Activated CD4-positive, alpha-beta T cell treated with anti-CD3 and anti-CD28 coated beads, Interleukin-2, Interleukin-4, amounts not matched to agents 100 ng/mL and 50 ng/mL, durations not matched to agents 16 hours and 8 hours (primary cell): ENCODE results near the gene SPC24.
"Not testable (repeated sequence)": the region's sequence is repeated elsewhere in the genome, so short reads cannot be mapped to it uniquely, and the experiment has no call there.

Experiments
- DNase-seq: peaks from one replicate; pipeline ENCODE4 v3.0.0-alpha.2; 2020; ENCODE audit warnings: low spot score

SPC24 gene

GRCh38 chr19:11164879-11165406, 9.4 kb upstream of the SPC24 start:
- no peak for DNase-seq

GRCh38 chr19:11164296-11164695, 8.7 kb upstream of the SPC24 start:
- DNase-seq = no peak

- DNase-seq = not testable (repeated sequence)
These were observed 4.8 kb upstream of the SPC24 start for GRCh38 chr19:11160440-11160768.

GRCh38 chr19:11159598-11160439, 4.2 kb upstream of the SPC24 start:
- DNase-seq = no peak

- DNase-seq = no peak
These were observed 917 bp downstream of the SPC24 start for GRCh38 chr19:11154683-11155047.

GRCh38 chr19:11152318-11153062, 3.1 kb downstream of the SPC24 start:
- no peak for DNase-seq

- DNase-seq = no peak
These were observed 4.4 kb downstream of the SPC24 start for GRCh38 chr19:11151181-11151580.

GRCh38 chr19:11148001-11148400, 7.6 kb downstream of the SPC24 start:
- DNase-seq = no peak

- no peak for DNase-seq
These were observed 10.1 kb downstream of the SPC24 start for GRCh38 chr19:11145536-11145924.

GRCh38 chr19:11142528-11143171, 12.9 kb downstream of the SPC24 start:
- DNase-seq = no peak

- no peak for DNase-seq
These were observed 13.6 kb downstream of the SPC24 start for GRCh38 chr19:11141937-11142527.

- DNase-seq = no peak
These were observed 14.7 kb downstream of the SPC24 start for GRCh38 chr19:11140896-11141295.

GRCh38 chr19:11140023-11140538, 15.5 kb downstream of the SPC24 start:
- DNase-seq = not testable (repeated sequence)

GRCh38 chr19:11138601-11139300, 16.8 kb downstream of the SPC24 start:
- no peak for DNase-seq

GRCh38 chr19:11137542-11138384, 17.8 kb downstream of the SPC24 start:
- DNase-seq = peak; percentile 47

GRCh38 chr19:11136400-11137101, 19.0 kb downstream of the SPC24 start:
- no peak for DNase-seq

GRCh38 chr19:11131471-11131870, 24.1 kb downstream of the SPC24 start:
- DNase-seq = no peak

GRCh38 chr19:11130824-11131455, 24.6 kb downstream of the SPC24 start:
- DNase-seq = peak; percentile 71

- DNase-seq = no peak
These were observed 27.7 kb downstream of the SPC24 start for GRCh38 chr19:11127905-11128304.
